ENCODE measurements around the gene C19orf85. TPM values are rescaled to one million over a fixed set of nuclear protein-coding genes. Genes with fewer than 3 reads are reported as not detected.
A peak's percentile ranks its signal among the peaks of the same experiment; 100 is the strongest.

C19orf85 gene
- total and polyA plus RNA-seq, 11 donors, result not detected

GRCh38 chr19:55436847-55437246, 27.7 kb downstream of the C19orf85 start:
- H3K27me3 ChIP-seq, result peaks cover 50 to 76% (median 68%) of the 10 kb centered on the region in 9 donors

DNA sequence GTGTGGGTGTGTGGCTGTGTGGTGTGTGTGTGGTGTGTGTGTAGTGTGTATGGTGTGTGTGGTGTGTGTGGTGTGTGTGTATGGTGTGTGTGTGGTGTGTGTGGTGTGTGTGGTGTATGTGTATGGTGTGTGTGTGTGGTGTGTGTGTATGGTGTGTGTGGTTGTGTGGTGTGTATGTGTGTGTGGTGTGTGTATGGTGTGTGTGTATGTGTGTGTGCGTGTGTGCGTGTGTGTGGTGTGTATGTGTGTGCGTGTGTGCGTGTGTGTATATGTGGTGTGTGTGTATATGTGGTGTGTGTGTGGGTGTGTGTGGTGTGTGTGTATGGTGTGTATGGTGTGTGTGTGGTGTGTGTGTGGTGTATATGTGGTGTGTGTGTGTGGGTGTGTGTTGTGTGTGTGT, 29.5 kb downstream of the C19orf85 start:
- DNase-seq, result peak in 1 of 5 donors; percentile 3
- Histone ChIP-seq H3K4me1 (peaks cover 0 to 6% (median 0%) of the 10 kb centered on the region in 12 donors), H3K36me3 (no peaks in the 10 kb centered on the region), H3K9me3 (no peaks in the 10 kb centered on the region), H3K27ac (no peak overlapping the region), H3K4me3 (no peak overlapping the region), H3K27me3 (peaks cover 39 to 74% (median 56%) of the 10 kb centered on the region in 9 donors)
- intact Hi-C loops (cut with DNase I), result no loop called here
- 85 to 98% (median 94%) methylated on average over 4 of the region's 4 CpGs for WGBS, 4 donors
- TF ChIP-seq CTCF (IDR thresholded peaks at IDR 0.05) (no peak), POLR2A (IDR thresholded peaks at IDR 0.05) (no peak)
- no peak for ATAC-seq

More at GRCh38 chr19:55436847-55437246, 27.7 kb downstream of the C19orf85 start:
- H3K36me3 ChIP-seq, result no peaks in the 10 kb centered on the region
- H3K4me1 ChIP-seq, result peaks cover 0 to 21% (median 0%) of the 10 kb centered on the region in 12 donors
- WGBS, 4 donors, result 38 to 51% (median 42%) methylated on average over 6 to 8 of the region's 8 CpGs
- no peaks in the 10 kb centered on the region for H3K9me3 ChIP-seq
- intact Hi-C loops (cut with DNase I), result no loop called here
- no peak overlapping the region for H3K27ac ChIP-seq
- TF ChIP-seq POLR2A (IDR thresholded peaks at IDR 0.05) (no peak), CTCF (IDR thresholded peaks at IDR 0.05) (no peak)
- ATAC-seq, result no peak
- no peak for DNase-seq
- no peak overlapping the region for H3K4me3 ChIP-seq

DNA sequence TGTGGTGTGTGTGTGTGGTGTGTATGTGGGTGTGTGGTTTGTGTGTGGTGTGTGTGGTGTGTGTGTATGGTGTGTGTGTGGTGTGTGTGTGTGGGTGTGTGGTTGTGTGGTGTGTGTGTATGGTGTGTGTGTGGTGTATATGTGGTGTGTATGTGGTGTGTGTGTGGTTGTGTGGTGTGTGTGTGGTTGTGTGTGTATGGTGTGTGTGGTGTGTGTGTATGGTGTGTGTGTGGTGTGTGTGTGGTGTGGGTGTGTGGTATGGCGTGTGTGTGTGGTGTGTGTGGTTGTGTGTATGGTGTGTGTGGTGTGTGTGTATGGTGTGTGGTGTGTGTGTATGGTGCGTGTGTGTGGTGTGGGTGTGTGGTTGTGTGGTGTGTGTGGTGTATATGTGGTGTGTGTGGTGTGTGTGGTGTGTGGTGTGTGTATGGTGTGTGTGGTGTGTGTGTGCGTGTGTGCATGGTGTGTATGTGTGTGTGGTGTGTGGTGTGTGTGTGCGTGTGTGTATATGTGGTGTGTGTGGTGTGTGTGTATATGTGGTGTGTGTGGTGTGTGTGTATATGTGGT, 30.1 kb downstream of the C19orf85 start:
- peaks cover 0 to 6% (median 0%) of the 10 kb centered on the region in 12 donors for H3K4me1 ChIP-seq
- ATAC-seq (no peak), DNase-seq (no peak)
- no peak overlapping the region for H3K4me3 ChIP-seq
- no peaks in the 10 kb centered on the region for H3K9me3 ChIP-seq
- H3K27me3 ChIP-seq, result peaks cover 41 to 75% (median 53%) of the 10 kb centered on the region in 9 donors
- intact Hi-C loops (cut with DNase I), result no loop called here
- 64 to 88% (median 70%) methylated on average over 4 of the region's 4 CpGs for WGBS, 4 donors
- TF ChIP-seq POLR2A (IDR thresholded peaks at IDR 0.05), result no peak
- H3K27ac ChIP-seq, result no peak overlapping the region
- no peaks in the 10 kb centered on the region for H3K36me3 ChIP-seq

GRCh38 chr19:55433292-55433691, 31.3 kb downstream of the C19orf85 start:
- H3K27ac ChIP-seq, result no peak overlapping the region
- DNase-seq (no peak), ATAC-seq (no peak)
- H3K9me3 ChIP-seq, result no peaks in the 10 kb centered on the region
- WGBS, 4 donors, result 5 to 20% (median 11%) methylated on average over 4 to 48 of the region's 48 CpGs
- intact Hi-C loops (cut with DNase I), result no loop called here
- H3K27me3 ChIP-seq, result peaks cover 36 to 73% (median 44%) of the 10 kb centered on the region in 9 donors
- TF ChIP-seq POLR2A (IDR thresholded peaks at IDR 0.05), result no peak
- no peak for TF ChIP-seq CTCF (IDR thresholded peaks at IDR 0.05)
- H3K36me3 ChIP-seq, result no peaks in the 10 kb centered on the region
- no peak overlapping the region for H3K4me3 ChIP-seq
- H3K4me1 ChIP-seq, result peaks cover 0 to 6% (median 0%) of the 10 kb centered on the region in 12 donors

All from heart left ventricle (tissue), 16 donors.